H1 (cell line): ENCODE results near the gene CPZ. TPM values are rescaled to one million over a fixed set of nuclear protein-coding genes. Genes with fewer than 3 reads are reported as not detected.

Source experiments
- CTCF ChIA-PET: fragments of 300-600 bp; sonication (Branson Sonifier 250); formaldehyde crosslinking; loops from one replicate; lab custom pipeline; 2021; ENCODE audit not compliant: partially characterized antibody; lab: Charles Lee
- POLR2A ChIA-PET: fragments of 300-600 bp; sonication (Branson Sonifier 250); formaldehyde crosslinking; loops from one replicate; lab custom pipeline; 2021; ENCODE audit warnings: inconsistent platforms; ENCODE audit not compliant: partially characterized antibody; lab: Charles Lee
- DNase-seq, 2 experiments: peaks; one replicate each; pipeline versions ENCODE4 v3.0.0 to v3.0.0-alpha.2; 2010 to 2022; ENCODE audit warnings: low spot score in 2 of 2, low read depth in 1 of 2, mixed read lengths in 1 of 2
- FAIRE-seq: peaks from 2 replicates; lab custom pipeline; 2011; peaks lifted over from hg19 to GRCh38; lab: Jason Lieb, UNC
- H2AFZ ChIP-seq: 2 replicates; pipeline ENCODE4 v1.8.1; 2012; ENCODE audit warnings: low read length, inconsistent platforms
- H2AK5ac ChIP-seq: 2 replicates; pipeline ENCODE4 v1.6.1; 2013; ENCODE audit warnings: low read depth, low read length
- H2BK120ac ChIP-seq: replicated peaks from 2 replicates; pipeline ENCODE3; 2013; ENCODE audit warnings: low read depth, low read length, inconsistent platforms
- H2BK12ac ChIP-seq: 2 replicates; pipeline ENCODE4 v1.6.1; 2013; ENCODE audit warnings: low read depth, low read length
- H2BK15ac ChIP-seq: 2 replicates; pipeline ENCODE4 v1.6.1; 2013; ENCODE audit warnings: low read length
- H2BK20ac ChIP-seq: 2 replicates; pipeline ENCODE4 v1.6.1; 2013; ENCODE audit warnings: low read length
- H2BK5ac ChIP-seq: 2 replicates; pipeline ENCODE4 v1.6.1; 2013; ENCODE audit warnings: low read depth, low read length
- H3K14ac ChIP-seq: 2 replicates; pipeline ENCODE4 v1.6.1; 2013; ENCODE audit warnings: inconsistent platforms; ENCODE audit not compliant: insufficient read length
- H3K18ac ChIP-seq: 2 replicates; pipeline ENCODE4 v1.6.1; 2013; ENCODE audit warnings: low read length; ENCODE audit errors: extremely low read depth
- H3K23ac ChIP-seq: 2 replicates; pipeline ENCODE4 v1.6.1; 2013; ENCODE audit warnings: inconsistent platforms; ENCODE audit not compliant: insufficient read length
- H3K23me2 ChIP-seq: 2 replicates; pipeline ENCODE4 v1.6.1; 2013; ENCODE audit warnings: low read depth, low read length
- H3K27ac ChIP-seq: 2 replicates; pipeline ENCODE4 v1.6.1; 2011; ENCODE audit warnings: low read depth, low read length, inconsistent platforms
- H3K27me3 ChIP-seq, 4 experiments: replicated peaks in 1 of 4; 1 replicate in 1 of 4; 2 replicates in 3 of 4; pipeline versions ENCODE4 v1.6.1 to v1.8.1; 2011 to 2013; ENCODE audit warnings: low read length in 3 of 4, mild to moderate bottlenecking in 3 of 4, inconsistent platforms in 2 of 4, mixed read lengths in 2 of 4, moderate library complexity in 1 of 4; ENCODE audit not compliant: control insufficient read depth in 3 of 4, insufficient read depth in 3 of 4; ENCODE audit errors: extremely low read depth in 1 of 4
- H3K36me3 ChIP-seq, 4 experiments: 2 replicates each; pipeline versions ENCODE4 v1.6.1 to v1.8.1; 2011 to 2013; ENCODE audit warnings: mild to moderate bottlenecking in 4 of 4, low read length in 3 of 4, moderate library complexity in 2 of 4, control low read depth in 1 of 4, inconsistent platforms in 1 of 4; ENCODE audit not compliant: insufficient read depth in 4 of 4, control insufficient read depth in 2 of 4
- H3K4ac ChIP-seq: replicated peaks from 2 replicates; pipeline ENCODE3; 2013; ENCODE audit warnings: low read length, low read depth, mixed read lengths, inconsistent platforms; ENCODE audit not compliant: insufficient read length
- H3K4me1 ChIP-seq, 4 experiments: replicated peaks in 1 of 4; 1 replicate in 1 of 4; 2 replicates in 3 of 4; pipeline versions ENCODE4 v1.6.1 to v1.8.1; 2011 to 2013; ENCODE audit warnings: low read length in 3 of 4, inconsistent platforms in 2 of 4, mixed read lengths in 1 of 4; ENCODE audit not compliant: insufficient read depth in 4 of 4, control insufficient read depth in 3 of 4
- H3K4me2 ChIP-seq, 2 experiments: 2 replicates each; pipeline versions ENCODE4 v1.6.1 to v1.8.1; 2011 to 2013; ENCODE audit warnings: low read depth in 2 of 2, low read length in 2 of 2, control low read depth in 1 of 2, inconsistent platforms in 1 of 2, mild to moderate bottlenecking in 1 of 2; ENCODE audit not compliant: insufficient read depth in 1 of 2
- H3K4me3 ChIP-seq, 4 experiments: fragments of 200-600, 300-600 bp in 1 of 4; sonication (generic), shearing (Covaris generic), sonication (Bioruptor Twin) in 1 of 4; 2 replicates each; pipeline versions ENCODE4 v1.5.1 to v1.8.1; 2011 to 2016; ENCODE audit warnings: low read length in 4 of 4, low read depth in 3 of 4, control low read depth in 2 of 4, inconsistent platforms in 2 of 4, mild to moderate bottlenecking in 2 of 4, mixed read lengths in 1 of 4, moderate library complexity in 1 of 4; ENCODE audit not compliant: insufficient read depth in 2 of 4; ENCODE audit errors: extremely low read depth in 1 of 4
- H3K56ac ChIP-seq: replicated peaks from 2 replicates; pipeline ENCODE3; 2013; ENCODE audit warnings: low read depth, mild to moderate bottlenecking, mixed read lengths, low read length, inconsistent platforms; ENCODE audit not compliant: insufficient read length
- H3K79me1 ChIP-seq: 2 replicates; pipeline ENCODE4 v1.6.1; 2013; ENCODE audit warnings: low read depth, low read length, control low read depth
- H3K79me2 ChIP-seq, 2 experiments: 2 replicates each; pipeline versions ENCODE4 v1.6.1 to v1.8.1; 2012 to 2013; ENCODE audit warnings: low read length in 2 of 2, mild to moderate bottlenecking in 2 of 2, inconsistent platforms in 1 of 2; ENCODE audit not compliant: insufficient read depth in 2 of 2, control insufficient read depth in 1 of 2
- H3K9ac ChIP-seq, 4 experiments: replicated peaks in 1 of 4; 1 replicate in 1 of 4; 2 replicates in 3 of 4; pipeline versions ENCODE4 v1.6.1 to v1.8.1; 2011 to 2013; ENCODE audit warnings: low read depth in 3 of 4, low read length in 3 of 4, control low read depth in 2 of 4, mild to moderate bottlenecking in 2 of 4, moderate library complexity in 2 of 4, inconsistent platforms in 1 of 4; ENCODE audit errors: extremely low read depth in 1 of 4
- H3K9me3 ChIP-seq, 2 experiments: 2 replicates each; pipeline versions ENCODE4 v1.6.1 to v1.8.1; 2012 to 2013; ENCODE audit warnings: mild to moderate bottlenecking in 2 of 2, moderate library complexity in 2 of 2, control low read depth in 1 of 2, inconsistent platforms in 1 of 2, low read depth in 1 of 2, low read length in 1 of 2, mixed read lengths in 1 of 2; ENCODE audit not compliant: insufficient read depth in 2 of 2
- H4K20me1 ChIP-seq, 2 experiments: replicated peaks in 1 of 2; 2 replicates each; pipeline versions ENCODE3 to v1.8.1; 2011 to 2013; ENCODE audit warnings: inconsistent platforms in 2 of 2, low read length in 2 of 2, mild to moderate bottlenecking in 1 of 2; ENCODE audit not compliant: insufficient read depth in 2 of 2, control insufficient read depth in 1 of 2
- H4K5ac ChIP-seq: 2 replicates; pipeline ENCODE4 v1.6.1; 2013; ENCODE audit warnings: low read length, low read depth, mixed read lengths, inconsistent platforms; ENCODE audit not compliant: insufficient read length
- H4K8ac ChIP-seq: 2 replicates; pipeline ENCODE4 v1.8.0; 2013; ENCODE audit warnings: mild to moderate bottlenecking, moderate library complexity, low read length, inconsistent platforms; ENCODE audit not compliant: insufficient read depth; ENCODE audit errors: extremely low read depth
- H4K91ac ChIP-seq: replicated peaks from 2 replicates; pipeline ENCODE3; 2013; ENCODE audit warnings: low read length, mixed read lengths, inconsistent platforms; ENCODE audit not compliant: insufficient read length
- ATF2 ChIP-seq: IDR thresholded peaks from 2 replicates; pipeline ENCODE4 v1.6.1; 2012; ENCODE audit warnings: low read length, inconsistent platforms
- CBX5 ChIP-seq: fragments of 300-800, 300-1000 bp; sonication (generic); IDR thresholded peaks from 2 replicates; pipeline ENCODE4 v1.7.1; 2016; ENCODE audit warnings: antibody characterized with exemption, low read length, low read depth
- CTBP2 ChIP-seq: IDR thresholded peaks from 2 replicates; pipeline ENCODE4 v1.7.0; 2011; ENCODE audit warnings: borderline replicate concordance, mild to moderate bottlenecking, moderate library complexity, mixed read lengths, low read length; ENCODE audit not compliant: insufficient read depth, insufficient read length
- HDAC2 ChIP-seq, 2 experiments: fragments of 300-600 bp in 1 of 2; sonication (generic) in 1 of 2; IDR thresholded peaks; 2 replicates each; pipeline ENCODE4 v1.6.1; 2011 to 2012; ENCODE audit warnings: low read depth in 2 of 2, low read length in 2 of 2, mild to moderate bottlenecking in 2 of 2, moderate library complexity in 2 of 2, borderline replicate concordance in 1 of 2, inconsistent platforms in 1 of 2
- MAX ChIP-seq: IDR thresholded peaks from 2 replicates; pipeline ENCODE4 v1.6.1; 2012; ENCODE audit warnings: inconsistent platforms
- PHF8 ChIP-seq: fragments of 200-600 bp; sonication (generic); conservative IDR thresholded peaks from 2 replicates; pipeline ENCODE4 v1.7.1; 2012; ENCODE audit warnings: low read depth, mild to moderate bottlenecking, inconsistent platforms, low read length, moderate library complexity
- WGBS, 2 experiments: shearing (Covaris generic) in 1 of 2; methylation state at CpG; one replicate each; pipeline versions ENCODE4 v1.1.6 to v1.1.7; 2013 to 2015; ENCODE audit warnings: low lambda C conversion rate in 2 of 2, mixed read lengths in 2 of 2, inconsistent platforms in 1 of 2, low coverage in 1 of 2, missing lambda C conversion rate in 1 of 2; ENCODE audit not compliant: insufficient replicate concordance in 2 of 2, insufficient coverage in 1 of 2, insufficient read length in 1 of 2; ENCODE audit errors: extremely low coverage in 1 of 2, missing lambda C conversion rate in 1 of 2; 5-methylcytosine and 5-hydroxymethylcytosine counted together
- polyA plus RNA-seq, 7 experiments: library from polyadenylated mRNA; depleted of rRNA in 3 of 7; stranded (reverse) in 5 of 7; unstranded in 2 of 7; fragments of >200 nt in 5 of 7; fragments of 200-250 nt in 2 of 7; gene quantifications; 1 replicate in 5 of 7; 2 replicates in 1 of 7; 4 replicates in 1 of 7; pipeline versions ENCODE4 v1.2.1 to v1.2.3, GENCODE V29; 2011 to 2013; ENCODE audit warnings: missing spikeins in 2 of 7, mixed read lengths in 2 of 7
- total RNA-seq: library from RNA; stranded (reverse); fragmentation: NEBNext Ultra II Directional; extraction: Animal tissue kit (Norgen Biotek cat#: 25700); gene quantifications from 2 replicates; pipeline ENCODE4 v1.2.1, GENCODE V29; 2021
- TF ChIP-seq, protein P1 (sequence below), 3 experiments: IDR thresholded peaks; 1 replicate in 2 of 3; 2 replicates in 1 of 3; pipeline versions ENCODE4 v1.5.1 to v1.6.1; 2011; ENCODE audit warnings: low read length in 3 of 3, mild to moderate bottlenecking in 3 of 3, inconsistent platforms in 2 of 3, low read depth in 1 of 3, moderate library complexity in 1 of 3; ENCODE audit not compliant: insufficient read depth in 1 of 3; ENCODE audit errors: control extremely low read depth in 1 of 3

The CPZ gene
- total and polyA plus RNA-seq, 2 of the 8 experiments (the other 6 are each of a cell fraction or from before 2014, with no cell fraction given) = 28.8 to 40.7 TPM

- Histone ChIP-seq H3K23me2 (no peaks in the 10 kb centered on the region), H4K91ac (no peak overlapping the region), H3K4me1 (peaks cover 0 to 15% (median 3%) of the 10 kb centered on the region in 4 experiments; a peak in 4 of 7 replicates), H4K5ac (no peak overlapping the region), H3K23ac (no peak overlapping the region), H3K79me2 (no peaks in the 10 kb centered on the region), H3K18ac (no peak overlapping the region), H2BK5ac (no peak overlapping the region), H3K14ac (no peak overlapping the region), H3K27ac (no peak overlapping the region), H2BK120ac (no peak overlapping the region), H3K9me3 (no peaks in the 10 kb centered on the region), H2BK12ac (no peak overlapping the region), H2BK15ac (no peak overlapping the region), H3K27me3 (no peaks in the 10 kb centered on the region; a peak in 2 of 7 replicates), H3K4ac (no peak overlapping the region), H3K4me2 (no peak overlapping the region), H3K36me3 (no peaks in the 10 kb centered on the region), H2AFZ (no peak overlapping the region), H3K79me1 (no peaks in the 10 kb centered on the region), H3K4me3 (no peak overlapping the region), H3K9ac (no peak overlapping the region), H2BK20ac (no peak overlapping the region), H3K56ac (no peak overlapping the region), H4K20me1 (no peaks in the 10 kb centered on the region), H2AK5ac (no peak overlapping the region), H4K8ac (no peak overlapping the region)
- WGBS, 2 experiments = 89% methylated on average over 10 of the region's 10 CpGs; no CpG with 5 or more reads in 1 of the 2 experiments
- TF ChIP-seq HDAC2 (IDR thresholded peaks at IDR 0.05; ENCODE audit: borderline replicate concordance in 1 of 2, low read depth in 2 of 2, low read length in 2 of 2) (no peak), CTBP2 (no peak), CBX5 (no peak), MAX (no peak), PHF8 (no peak), ATF2 (no peak)
- TF ChIP-seq, protein P1, sequence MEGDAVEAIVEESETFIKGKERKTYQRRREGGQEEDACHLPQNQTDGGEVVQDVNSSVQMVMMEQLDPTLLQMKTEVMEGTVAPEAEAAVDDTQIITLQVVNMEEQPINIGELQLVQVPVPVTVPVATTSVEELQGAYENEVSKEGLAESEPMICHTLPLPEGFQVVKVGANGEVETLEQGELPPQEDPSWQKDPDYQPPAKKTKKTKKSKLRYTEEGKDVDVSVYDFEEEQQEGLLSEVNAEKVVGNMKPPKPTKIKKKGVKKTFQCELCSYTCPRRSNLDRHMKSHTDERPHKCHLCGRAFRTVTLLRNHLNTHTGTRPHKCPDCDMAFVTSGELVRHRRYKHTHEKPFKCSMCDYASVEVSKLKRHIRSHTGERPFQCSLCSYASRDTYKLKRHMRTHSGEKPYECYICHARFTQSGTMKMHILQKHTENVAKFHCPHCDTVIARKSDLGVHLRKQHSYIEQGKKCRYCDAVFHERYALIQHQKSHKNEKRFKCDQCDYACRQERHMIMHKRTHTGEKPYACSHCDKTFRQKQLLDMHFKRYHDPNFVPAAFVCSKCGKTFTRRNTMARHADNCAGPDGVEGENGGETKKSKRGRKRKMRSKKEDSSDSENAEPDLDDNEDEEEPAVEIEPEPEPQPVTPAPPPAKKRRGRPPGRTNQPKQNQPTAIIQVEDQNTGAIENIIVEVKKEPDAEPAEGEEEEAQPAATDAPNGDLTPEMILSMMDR (IDR thresholded peaks at IDR 0.05; ENCODE audit: control extremely low read depth in 1 of 3, insufficient read depth in 1 of 3, low read depth in 1 of 3, low read length in 3 of 3) = no peak
- no peak for FAIRE-seq
- ChIA-PET POLR2A (no interaction called here), CTCF (interaction anchor here (0.9 to 14.7 kb wide), 5 partner anchors 9 to 73 kb away, joined by 3 to 237 read pairs (median 8); partner anchors contain the start of gene CPZ)
- no peak for DNase-seq
Measured at GRCh38 chr4:8543623-8544022, 48.9 kb upstream of the CPZ start.
